Stromal cell of bone marrow (primary cell): Measurements from ENCODE around the gene JAG1.
"Not testable (repeated sequence)": the region's sequence is repeated elsewhere in the genome, so short reads cannot be mapped to it uniquely, and the experiment has no call there.

Experiments
- DNase-seq: peaks from one replicate; pipeline ENCODE4 v3.0.0-alpha.2; 2012; ENCODE audit warnings: low read depth

Gene JAG1

GRCh38 chr20:10610251-10610650 lies 63.5 kb downstream of the JAG1 start:
- DNase-seq: no peak

GRCh38 chr20:10609770-10610169 lies 64.0 kb downstream of the JAG1 start:
- DNase-seq: no peak

GRCh38 chr20:10609276-10609675 lies 64.5 kb downstream of the JAG1 start:
- peak; percentile 90 for DNase-seq

- no peak for DNase-seq
Measured at GRCh38 chr20:10605547-10606195, 68.1 kb downstream of the JAG1 start.

DNA sequence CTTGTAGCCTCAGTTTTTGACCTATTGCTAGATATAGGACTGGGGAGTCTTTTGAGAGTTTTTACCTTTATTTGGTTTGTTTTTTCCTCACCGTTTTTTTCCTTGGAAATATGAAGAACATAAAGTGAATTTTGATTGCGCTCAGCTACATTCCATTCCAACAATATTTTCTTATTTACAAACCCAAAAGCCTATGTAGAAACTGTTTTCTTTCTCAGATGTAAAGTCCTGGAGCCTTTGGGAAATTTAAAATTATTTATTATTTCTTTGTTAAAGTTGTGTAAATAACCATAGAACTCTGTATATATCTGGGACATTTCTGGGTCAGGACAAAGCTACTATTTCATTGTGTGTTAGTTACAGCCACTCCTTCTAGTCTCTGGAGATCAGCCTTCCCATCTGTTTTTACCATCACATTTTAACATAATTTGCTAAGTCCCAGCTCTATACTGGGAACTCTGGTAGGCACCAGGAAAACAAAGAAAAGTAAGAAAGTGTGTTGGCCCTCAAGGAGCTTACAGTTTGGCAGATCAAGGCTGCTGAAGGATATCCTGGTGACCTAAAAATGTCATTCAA lies 68.8 kb downstream of the JAG1 start:
- no peak for DNase-seq

DNA sequence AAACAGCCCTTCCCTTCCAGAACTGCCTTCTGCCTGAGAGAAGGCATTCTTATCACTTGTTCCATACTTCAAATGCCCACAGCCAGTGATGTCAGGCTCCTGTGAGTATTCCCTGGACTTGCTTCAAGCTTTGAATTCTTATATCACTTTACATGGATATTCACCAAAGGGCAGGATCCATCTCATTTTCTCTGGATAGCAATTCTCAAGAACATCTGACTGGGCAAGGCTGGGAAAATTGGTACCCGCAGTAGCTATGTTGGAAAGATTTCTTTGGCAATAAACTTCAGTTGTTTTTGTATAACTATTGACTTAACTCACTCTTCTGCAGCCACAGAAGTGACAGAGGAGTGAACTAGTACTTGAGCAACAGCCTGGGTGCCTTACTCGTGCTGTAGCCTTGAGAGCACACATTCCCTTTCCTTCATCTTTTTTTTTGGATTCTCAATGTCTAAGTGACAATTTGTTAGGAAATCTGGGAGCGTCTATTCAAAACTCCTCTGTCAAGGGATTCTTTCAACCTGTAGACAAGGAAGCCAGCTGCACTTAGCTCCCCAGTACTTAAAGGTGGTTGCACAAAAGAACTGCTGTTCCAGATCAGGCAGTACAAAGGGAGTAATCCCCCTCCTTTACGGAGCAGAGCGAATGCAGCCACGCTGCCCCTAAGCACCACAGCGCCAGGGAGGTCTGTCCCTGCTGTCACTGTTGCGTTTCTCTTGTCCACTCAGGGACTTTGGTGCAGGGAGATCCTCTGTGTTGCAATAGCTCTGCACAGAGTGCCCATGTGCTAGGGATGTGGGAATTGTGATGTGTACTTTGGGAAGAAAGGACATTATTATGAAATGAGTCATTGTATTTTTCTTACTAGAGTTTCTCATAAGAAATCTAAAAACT lies 69.6 kb downstream of the JAG1 start:
- DNase-seq: peak; percentile 84

DNA sequence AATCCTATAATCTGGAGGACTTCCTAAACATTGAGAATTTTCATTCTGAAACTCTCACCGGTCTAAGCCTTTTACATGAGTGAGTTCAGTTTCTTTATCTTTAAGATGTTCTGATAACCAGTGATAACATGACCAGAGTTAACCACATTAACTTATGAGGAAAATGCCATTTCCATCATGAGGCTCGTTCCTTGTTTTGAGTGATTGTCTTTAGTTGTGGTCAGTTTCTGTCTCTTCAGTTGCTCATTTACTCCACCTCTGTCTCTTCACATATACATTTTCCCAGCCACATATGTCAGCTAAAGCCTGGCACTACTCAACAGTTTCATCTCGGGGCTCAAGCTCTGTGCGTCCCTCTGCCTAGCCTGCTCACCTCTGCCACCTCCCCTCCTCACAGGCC lies 70.4 kb downstream of the JAG1 start:
- DNase-seq: no peak

DNA sequence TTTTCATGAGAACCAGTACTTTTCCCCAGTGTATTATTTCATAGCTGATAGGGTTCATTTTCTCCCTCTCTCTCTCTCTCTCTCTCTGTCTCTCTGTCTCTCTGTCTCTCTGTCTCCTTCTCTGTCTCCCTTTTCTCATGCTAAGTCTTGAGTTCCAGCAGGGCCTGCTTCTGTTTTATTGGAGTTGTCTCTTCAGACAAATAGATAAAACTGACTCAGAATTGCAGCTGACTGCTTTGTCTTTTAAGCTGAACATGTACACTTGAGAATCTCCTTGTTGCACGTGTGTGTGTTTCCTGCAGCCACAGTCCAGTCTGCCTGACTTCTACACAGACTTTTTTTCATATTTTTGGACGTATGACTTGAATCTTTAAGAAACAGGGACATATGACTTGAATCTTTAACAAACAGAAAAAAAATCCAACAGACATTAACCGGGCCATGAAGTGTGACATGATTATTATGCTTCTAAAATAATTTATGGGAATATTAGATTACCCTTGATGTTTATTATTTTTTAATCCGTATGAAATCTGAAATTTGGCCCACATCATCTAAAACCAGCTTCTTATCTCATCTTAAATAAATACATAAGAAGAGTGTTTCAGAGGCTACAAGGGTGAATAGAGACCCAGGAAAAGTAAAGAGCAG lies 71.5 kb downstream of the JAG1 start:
- DNase-seq: no peak

DNA sequence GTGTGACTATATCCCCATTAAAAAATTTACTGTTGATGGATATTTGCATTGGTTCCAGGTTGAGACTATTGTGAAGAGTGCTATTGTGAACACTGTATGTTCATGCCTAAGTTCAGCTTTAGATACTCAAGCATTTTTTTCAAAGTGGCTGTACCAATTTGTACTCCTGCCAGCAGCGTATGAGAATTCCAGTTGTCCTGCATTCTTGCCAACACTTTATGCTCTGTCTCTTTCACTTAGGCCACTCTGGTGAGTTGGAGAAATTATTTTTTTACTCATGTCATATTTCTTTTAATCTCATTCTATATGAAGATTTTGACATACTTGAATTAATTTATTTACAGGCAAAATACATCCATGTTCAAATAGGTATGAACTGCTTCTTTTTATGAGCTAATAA lies 76.2 kb downstream of the JAG1 start:
- DNase-seq: no peak

DNA sequence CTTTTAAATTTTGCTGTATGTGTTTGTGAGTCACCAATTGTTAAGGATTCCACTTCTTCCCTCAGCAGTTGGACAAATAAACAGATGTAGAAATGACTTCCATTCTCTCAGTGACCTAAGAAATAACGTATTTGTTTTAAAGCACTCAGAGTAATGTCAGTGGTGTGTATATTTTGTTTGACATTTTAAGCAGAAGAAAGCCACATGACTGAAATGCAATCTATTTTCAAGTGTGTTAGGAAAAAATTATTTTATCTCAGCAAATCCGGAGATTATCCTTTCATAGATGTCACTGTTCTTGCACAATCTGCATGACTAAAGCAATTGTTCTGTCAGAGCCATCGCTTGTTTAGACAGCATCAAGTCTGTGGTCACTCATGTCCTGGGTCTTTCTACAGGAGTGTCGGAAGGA lies 77.1 kb downstream of the JAG1 start:
- DNase-seq: peak; percentile 71

GRCh38 chr20:10595985-10596384 lies 77.8 kb downstream of the JAG1 start:
- no peak for DNase-seq

- DNase-seq: no peak
Measured at GRCh38 chr20:10595266-10595665, 78.5 kb downstream of the JAG1 start.

DNA sequence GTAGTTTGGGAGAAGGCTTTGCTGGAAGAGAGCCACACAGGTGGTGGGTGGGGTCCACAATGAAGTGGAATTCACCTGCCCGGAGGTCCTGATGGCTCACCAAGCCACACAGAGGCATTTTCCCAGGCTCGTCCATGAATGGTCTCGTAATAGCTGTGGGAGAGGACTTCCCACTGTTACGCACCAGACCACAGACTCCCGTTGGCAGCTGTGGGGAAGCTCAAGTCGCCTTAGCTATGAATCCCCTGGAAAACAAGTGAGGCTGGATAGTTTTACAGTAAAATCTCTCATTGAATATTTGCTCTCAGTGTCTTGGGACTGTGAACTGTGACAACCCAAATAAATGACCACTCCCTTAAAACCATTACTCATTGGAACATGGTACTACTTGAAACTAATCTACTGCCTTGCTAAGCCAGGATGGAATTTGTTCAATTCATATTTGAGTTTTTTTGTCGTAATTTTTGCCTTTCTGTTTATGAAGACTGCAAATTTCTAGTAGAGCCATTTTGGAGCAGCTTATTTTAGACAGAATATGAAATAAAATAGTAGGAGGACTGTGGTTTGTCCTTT lies 79.4 kb downstream of the JAG1 start:
- DNase-seq: peak; percentile 63

DNA sequence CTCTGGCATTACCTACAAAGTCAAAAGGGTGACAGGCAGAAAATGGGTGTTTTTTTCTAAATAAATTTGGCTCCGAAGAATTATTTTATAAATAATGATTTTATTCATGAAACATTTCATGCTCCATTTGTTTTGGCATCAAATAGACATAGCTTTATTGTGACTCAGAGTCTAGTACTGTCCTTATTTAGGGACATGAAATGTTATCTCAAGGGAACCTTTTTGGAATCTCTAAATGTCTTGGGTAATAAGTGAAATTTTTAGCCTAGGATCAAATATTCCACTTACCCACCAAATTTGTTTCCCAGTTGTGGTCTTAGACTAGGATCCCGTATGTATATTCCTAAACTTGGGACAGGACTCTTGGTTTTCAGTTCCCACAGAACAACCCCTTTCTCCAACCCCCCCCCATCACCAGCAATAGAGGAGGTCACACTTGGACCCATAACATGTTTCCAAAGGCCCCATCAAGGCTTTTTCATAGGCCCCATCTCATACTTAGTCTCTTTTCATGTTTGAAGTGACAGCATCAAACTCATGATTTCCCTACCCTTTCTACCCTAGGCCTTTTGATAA lies 81.8 kb downstream of the JAG1 start:
- DNase-seq: no peak

- DNase-seq: no peak
Measured at GRCh38 chr20:10590950-10591671, 82.7 kb downstream of the JAG1 start.

DNA sequence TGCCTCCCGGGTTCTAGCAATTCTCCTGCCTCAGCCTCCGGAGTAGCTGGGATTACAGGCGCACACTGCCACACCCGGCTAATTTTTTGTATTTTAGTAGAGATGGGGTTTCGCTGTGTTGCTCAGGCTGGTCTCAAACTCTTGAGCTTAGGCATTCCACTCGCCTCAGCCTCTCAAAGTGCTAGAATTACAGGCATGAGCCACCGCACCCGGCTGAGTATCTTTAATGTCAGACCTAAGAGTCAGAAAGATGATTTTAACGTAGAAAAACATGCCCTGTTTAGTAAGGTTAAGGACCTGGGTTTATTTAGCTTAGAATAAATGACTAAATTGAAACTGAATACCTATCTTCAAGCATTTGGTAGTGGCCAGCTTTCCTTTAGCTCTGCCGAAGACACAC lies 83.4 kb downstream of the JAG1 start:
- not testable (repeated sequence) for DNase-seq
